B cell (primary cell): ENCODE results near the gene MUL1.

Experiments
- EZH2 ChIP-seq: IDR thresholded peaks from 2 replicates; pipeline ENCODE4 v1.6.1; 2012; ENCODE audit warnings: borderline replicate concordance, low read depth, mild to moderate bottlenecking, moderate library complexity, low read length; ENCODE audit not compliant: insufficient read depth, poor library complexity, severe bottlenecking
- TF ChIP-seq, protein P1 (sequence below): fragments of 200-600 bp; IDR thresholded peaks from one replicate; pipeline ENCODE4 v1.8.0; 2022; ENCODE audit warnings: antibody characterized with exemption, mild to moderate bottlenecking

DNA sequence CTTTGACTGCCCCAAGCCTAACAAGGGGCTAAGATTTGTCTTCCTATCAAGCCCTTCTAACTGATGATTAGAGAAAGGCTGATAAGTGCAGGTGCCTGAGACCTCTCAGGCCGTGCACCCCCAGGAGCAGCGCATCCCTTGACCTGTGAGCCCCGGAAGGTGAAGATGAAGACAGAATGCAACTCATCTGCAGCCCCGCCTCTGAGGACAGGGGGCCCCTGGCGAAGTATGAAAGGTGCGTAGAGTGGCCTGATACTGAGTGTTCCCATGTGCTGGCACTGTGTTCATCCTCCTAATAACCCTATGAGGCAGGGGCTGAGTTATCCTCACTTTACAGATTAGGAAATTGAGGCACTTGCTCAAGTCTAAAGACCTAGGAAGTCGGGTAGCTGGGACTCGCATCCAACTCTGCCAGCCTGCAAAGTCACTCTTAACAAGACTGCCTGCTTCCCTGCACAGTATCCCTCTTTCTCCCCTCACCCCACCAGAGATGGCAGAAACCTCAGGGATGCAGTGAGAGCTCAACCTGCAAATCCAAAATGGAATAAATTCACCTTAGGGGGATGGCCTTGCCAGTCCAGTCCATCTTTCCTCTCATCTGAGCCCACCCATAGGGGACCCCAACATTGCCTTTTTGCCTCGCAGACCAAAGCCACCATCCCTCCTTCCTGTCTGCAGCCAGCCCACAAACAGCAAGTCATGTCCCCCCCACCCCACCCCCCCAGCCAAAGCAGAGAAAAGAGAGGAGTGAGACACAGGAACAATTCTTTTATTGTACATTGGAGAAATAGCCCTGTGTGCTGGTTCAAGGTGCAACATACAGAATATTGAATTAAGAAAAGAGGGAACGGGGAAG is 26.1 kb downstream of the MUL1 start:
- TF ChIP-seq, protein P1, sequence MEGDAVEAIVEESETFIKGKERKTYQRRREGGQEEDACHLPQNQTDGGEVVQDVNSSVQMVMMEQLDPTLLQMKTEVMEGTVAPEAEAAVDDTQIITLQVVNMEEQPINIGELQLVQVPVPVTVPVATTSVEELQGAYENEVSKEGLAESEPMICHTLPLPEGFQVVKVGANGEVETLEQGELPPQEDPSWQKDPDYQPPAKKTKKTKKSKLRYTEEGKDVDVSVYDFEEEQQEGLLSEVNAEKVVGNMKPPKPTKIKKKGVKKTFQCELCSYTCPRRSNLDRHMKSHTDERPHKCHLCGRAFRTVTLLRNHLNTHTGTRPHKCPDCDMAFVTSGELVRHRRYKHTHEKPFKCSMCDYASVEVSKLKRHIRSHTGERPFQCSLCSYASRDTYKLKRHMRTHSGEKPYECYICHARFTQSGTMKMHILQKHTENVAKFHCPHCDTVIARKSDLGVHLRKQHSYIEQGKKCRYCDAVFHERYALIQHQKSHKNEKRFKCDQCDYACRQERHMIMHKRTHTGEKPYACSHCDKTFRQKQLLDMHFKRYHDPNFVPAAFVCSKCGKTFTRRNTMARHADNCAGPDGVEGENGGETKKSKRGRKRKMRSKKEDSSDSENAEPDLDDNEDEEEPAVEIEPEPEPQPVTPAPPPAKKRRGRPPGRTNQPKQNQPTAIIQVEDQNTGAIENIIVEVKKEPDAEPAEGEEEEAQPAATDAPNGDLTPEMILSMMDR, result no peak
- no peak for TF ChIP-seq EZH2
